ENCODE data around the gene DNAJB6.

- TF ChIP-seq POLR2A (IDR thresholded peaks at IDR 0.05) = no peak
- TF ChIP-seq, protein P1, sequence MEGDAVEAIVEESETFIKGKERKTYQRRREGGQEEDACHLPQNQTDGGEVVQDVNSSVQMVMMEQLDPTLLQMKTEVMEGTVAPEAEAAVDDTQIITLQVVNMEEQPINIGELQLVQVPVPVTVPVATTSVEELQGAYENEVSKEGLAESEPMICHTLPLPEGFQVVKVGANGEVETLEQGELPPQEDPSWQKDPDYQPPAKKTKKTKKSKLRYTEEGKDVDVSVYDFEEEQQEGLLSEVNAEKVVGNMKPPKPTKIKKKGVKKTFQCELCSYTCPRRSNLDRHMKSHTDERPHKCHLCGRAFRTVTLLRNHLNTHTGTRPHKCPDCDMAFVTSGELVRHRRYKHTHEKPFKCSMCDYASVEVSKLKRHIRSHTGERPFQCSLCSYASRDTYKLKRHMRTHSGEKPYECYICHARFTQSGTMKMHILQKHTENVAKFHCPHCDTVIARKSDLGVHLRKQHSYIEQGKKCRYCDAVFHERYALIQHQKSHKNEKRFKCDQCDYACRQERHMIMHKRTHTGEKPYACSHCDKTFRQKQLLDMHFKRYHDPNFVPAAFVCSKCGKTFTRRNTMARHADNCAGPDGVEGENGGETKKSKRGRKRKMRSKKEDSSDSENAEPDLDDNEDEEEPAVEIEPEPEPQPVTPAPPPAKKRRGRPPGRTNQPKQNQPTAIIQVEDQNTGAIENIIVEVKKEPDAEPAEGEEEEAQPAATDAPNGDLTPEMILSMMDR (IDR thresholded peaks at IDR 0.05) = no peak
These were observed 104.2 kb downstream of the DNAJB6 start for GRCh38 chr7:157441023-157441399.

Measured in lower leg skin (tissue), 3 donors.